Measurements from ENCODE around the gene RGS9BP.

GRCh38 chr19:32687681-32688080 is 12.0 kb downstream of the RGS9BP start:
- TF ChIP-seq CTCF (IDR thresholded peaks at IDR 0.05) (no peak), POLR2A (IDR thresholded peaks at IDR 0.05) (no peak)

All from heart left ventricle (tissue), 13 donors.